HEK293T (cell line): Measurements from ENCODE around the gene ATG5.

Experiments
- CTCF ChIA-PET: fragments of 350-600 bp; formaldehyde crosslinking; extraction: SDS; loops from one replicate; lab custom pipeline; 2021; ENCODE audit warnings: antibody characterized with exemption, inconsistent platforms; lab: Yijun Ruan, JAX
- POLR2A ChIA-PET: fragments of 350-600 bp; formaldehyde crosslinking; extraction: SDS; loops from one replicate; lab custom pipeline; 2020; ENCODE audit warnings: antibody characterized with exemption, inconsistent platforms; lab: Yijun Ruan, JAX
- DNase-seq: peaks from one replicate; pipeline ENCODE4 v3.0.0; 2012; ENCODE audit warnings: mixed read lengths; ENCODE audit errors: extremely low spot score
- ARNT ChIP-seq: fragments of 450-650 bp; IDR thresholded peaks from 2 replicates; pipeline ENCODE4 v1.6.1; 2017; ENCODE audit warnings: mild to moderate bottlenecking
- BHLHE40 ChIP-seq: fragments of 450-650 bp; IDR thresholded peaks from 2 replicates; pipeline ENCODE4 v1.6.1; 2016; ENCODE audit warnings: mild to moderate bottlenecking, moderate library complexity, borderline replicate concordance
- CTBP1 ChIP-seq: fragments of 450-650 bp; IDR thresholded peaks from 2 replicates; pipeline ENCODE4 v1.6.1; 2016; ENCODE audit warnings: borderline replicate concordance
- ELF4 ChIP-seq: fragments of 450-650 bp; IDR thresholded peaks from 2 replicates; pipeline ENCODE4 v1.6.1; 2017; ENCODE audit warnings: antibody characterized with exemption
- FOXA1 ChIP-seq: fragments of 450-650 bp; IDR thresholded peaks from 2 replicates; pipeline ENCODE4 v1.6.1; 2016; ENCODE audit warnings: mild to moderate bottlenecking
- FOXK2 ChIP-seq: fragments of 450-650 bp; IDR thresholded peaks from 2 replicates; pipeline ENCODE4 v1.6.1; 2016; ENCODE audit warnings: mild to moderate bottlenecking
- FOXM1 ChIP-seq: fragments of 450-650 bp; IDR thresholded peaks from 2 replicates; pipeline ENCODE4 v1.6.1; 2017; ENCODE audit warnings: mild to moderate bottlenecking, borderline replicate concordance
- HDGF ChIP-seq: fragments of 450-650 bp; IDR thresholded peaks from 2 replicates; pipeline ENCODE4 v1.6.1; 2017; ENCODE audit warnings: antibody characterized with exemption, borderline replicate concordance
- L3MBTL2 ChIP-seq: fragments of 450-650 bp; conservative IDR thresholded peaks from 2 replicates; pipeline ENCODE4 v1.6.1; 2016; ENCODE audit warnings: mild to moderate bottlenecking
- LEF1 ChIP-seq: fragments of 450-650 bp; IDR thresholded peaks from 2 replicates; pipeline ENCODE4 v1.6.1; 2017; ENCODE audit warnings: mild to moderate bottlenecking, borderline replicate concordance
- NFRKB ChIP-seq: fragments of 450-650 bp; IDR thresholded peaks from 2 replicates; pipeline ENCODE4 v1.6.1; 2016; ENCODE audit warnings: mild to moderate bottlenecking, moderate library complexity
- SP1 ChIP-seq: fragments of 450-650 bp; IDR thresholded peaks from 2 replicates; pipeline ENCODE4 v1.6.1; 2017
- SUZ12 ChIP-seq: fragments of 450-650 bp; IDR thresholded peaks from 2 replicates; pipeline ENCODE4 v1.6.1; 2016; ENCODE audit warnings: mild to moderate bottlenecking
- TARDBP ChIP-seq: fragments of 450-650 bp; IDR thresholded peaks from 2 replicates; pipeline ENCODE4 v1.6.1; 2016
- ZNF384 ChIP-seq: fragments of 450-650 bp; IDR thresholded peaks from 2 replicates; pipeline ENCODE4 v1.6.1; 2016
- TF ChIP-seq, protein P1 (sequence below): fragments of 450-650 bp; IDR thresholded peaks from 2 replicates; pipeline ENCODE4 v1.6.1; 2016

Gene ATG5

DNA sequence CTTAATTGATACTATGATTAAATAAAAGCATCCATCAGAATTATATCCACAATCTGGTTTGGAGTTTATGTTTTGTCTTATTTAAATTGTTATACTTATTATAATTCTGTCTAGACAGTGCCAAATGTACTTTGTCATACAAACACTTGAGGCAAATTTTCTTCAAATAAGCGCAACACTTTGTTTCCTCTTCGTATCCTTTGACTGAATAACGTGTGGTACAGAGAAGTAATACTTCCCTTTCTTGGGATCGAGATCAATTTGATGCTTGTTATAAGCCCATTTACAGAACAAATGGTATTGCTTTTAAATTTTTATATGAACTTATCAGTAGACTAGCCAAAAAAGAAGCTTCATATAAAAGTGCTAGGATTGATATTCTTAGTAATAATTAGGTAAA, 111.0 kb downstream of the ATG5 start:
- TF ChIP-seq ELF4: no peak
- TF ChIP-seq SUZ12: no peak
- no peak for TF ChIP-seq NFRKB
- ChIA-PET CTCF (interaction anchor here (1.0 kb wide), 1 partner anchor 8 kb away, joined by 4 read pairs; no protein-coding TSS in a partner anchor), POLR2A (no interaction called here)
- DNase-seq: no peak

- ChIA-PET CTCF (interaction anchor here (0.5 kb wide), 1 partner anchor 46 kb away, joined by 3 read pairs; no protein-coding TSS in a partner anchor), POLR2A (no interaction called here)
Observed at GRCh38 chr6:106213660-106214289, 111.8 kb downstream of the ATG5 start.

DNA sequence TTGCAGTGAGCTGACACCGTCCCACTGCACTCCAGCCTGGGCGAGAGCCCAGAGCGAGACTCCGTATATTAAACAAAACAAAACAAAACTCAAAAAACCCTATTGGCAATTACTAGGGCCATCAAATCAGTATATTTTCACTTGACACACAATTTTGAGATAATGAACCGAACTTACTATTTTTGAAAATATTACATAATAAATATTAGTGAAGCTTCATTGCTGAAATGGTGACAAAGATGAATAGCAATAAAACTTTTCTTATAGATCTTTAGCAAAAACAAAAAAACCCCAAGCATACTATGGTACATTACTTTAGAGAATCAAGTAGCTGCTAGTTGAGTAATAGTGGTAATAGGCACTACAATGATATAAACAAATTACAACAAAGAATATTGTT, 113.0 kb downstream of the ATG5 start:
- ChIA-PET POLR2A (no interaction called here), CTCF (interaction anchor here (1.2 kb wide), 1 partner anchor 11 kb away, joined by 3 read pairs; no protein-coding TSS in a partner anchor)
- DNase-seq: no peak
- TF ChIP-seq ELF4: no peak
- TF ChIP-seq TARDBP: no peak

More at GRCh38 chr6:106213660-106214289, 111.8 kb downstream of the ATG5 start:
- no peak for DNase-seq
- TF ChIP-seq NFRKB (no peak), L3MBTL2 (no peak), SP1 (no peak), LEF1 (no peak), BHLHE40 (no peak), ZNF384 (no peak), SUZ12 (no peak), TARDBP (no peak), FOXM1 (no peak), CTBP1 (no peak), FOXK2 (no peak), ELF4 (no peak), HDGF (no peak), ARNT (no peak), FOXA1 (no peak)
- TF ChIP-seq, protein P1, sequence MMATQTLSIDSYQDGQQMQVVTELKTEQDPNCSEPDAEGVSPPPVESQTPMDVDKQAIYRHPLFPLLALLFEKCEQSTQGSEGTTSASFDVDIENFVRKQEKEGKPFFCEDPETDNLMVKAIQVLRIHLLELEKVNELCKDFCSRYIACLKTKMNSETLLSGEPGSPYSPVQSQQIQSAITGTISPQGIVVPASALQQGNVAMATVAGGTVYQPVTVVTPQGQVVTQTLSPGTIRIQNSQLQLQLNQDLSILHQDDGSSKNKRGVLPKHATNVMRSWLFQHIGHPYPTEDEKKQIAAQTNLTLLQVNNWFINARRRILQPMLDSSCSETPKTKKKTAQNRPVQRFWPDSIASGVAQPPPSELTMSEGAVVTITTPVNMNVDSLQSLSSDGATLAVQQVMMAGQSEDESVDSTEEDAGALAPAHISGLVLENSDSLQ: no peak

DNA sequence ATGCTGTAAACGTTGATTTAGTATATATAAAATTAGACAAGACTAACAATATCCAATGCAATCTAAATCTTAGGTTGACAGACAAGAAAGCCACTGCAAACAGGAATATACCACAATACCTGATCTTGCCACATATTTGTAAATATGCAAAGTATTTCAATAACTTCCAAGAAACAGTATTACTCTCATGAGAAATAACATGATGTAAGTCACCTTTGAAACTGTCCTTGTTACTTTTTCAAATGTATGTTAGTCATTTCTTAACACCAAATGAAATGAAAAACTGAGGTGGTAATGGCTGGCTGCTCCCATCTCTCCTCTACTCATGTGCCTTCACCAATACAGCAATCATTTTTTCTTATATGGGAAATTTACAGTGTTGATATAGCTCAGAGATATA, 118.7 kb downstream of the ATG5 start:
- ChIA-PET POLR2A (no interaction called here), CTCF (no interaction called here)
- DNase-seq: no peak
- TF ChIP-seq CTBP1 (no peak), FOXK2 (no peak), ELF4 (no peak), ZNF384 (no peak), LEF1 (no peak), NFRKB (no peak), SP1 (no peak), BHLHE40 (no peak), FOXM1 (no peak), SUZ12 (no peak), ARNT (no peak), HDGF (no peak), L3MBTL2 (no peak), FOXA1 (no peak), TARDBP (no peak)
- TF ChIP-seq, protein P1: no peak

- no peak for DNase-seq
- ChIA-PET POLR2A (no interaction called here), CTCF (interaction anchor here (0.6 kb wide), 1 partner anchor 31 kb away, joined by 3 read pairs; no protein-coding TSS in a partner anchor)
- TF ChIP-seq SP1 (no peak), TARDBP (no peak), ARNT (no peak), SUZ12 (no peak), FOXK2 (no peak), NFRKB (no peak)
Observed at GRCh38 chr6:106204961-106205360, 120.6 kb downstream of the ATG5 start.

DNA sequence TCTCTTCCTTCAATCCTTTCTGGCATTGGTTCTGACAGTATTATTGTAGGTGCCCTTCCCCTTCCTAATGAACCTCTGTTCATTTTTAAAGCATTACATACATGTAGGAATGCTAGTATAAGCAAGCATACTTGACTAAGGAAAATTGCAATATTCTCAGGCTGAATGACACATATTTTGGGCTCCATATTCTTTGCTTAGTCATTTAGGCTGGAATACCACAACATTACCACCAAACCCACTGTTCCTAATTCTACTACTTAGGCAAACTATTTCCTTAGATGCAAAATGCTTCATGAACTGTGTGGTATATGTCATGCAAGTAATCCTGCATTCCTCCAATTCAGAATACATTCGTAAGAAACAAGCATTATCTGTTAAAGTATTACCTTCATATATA, 125.6 kb downstream of the ATG5 start:
- TF ChIP-seq, protein P1: no peak
- no peak for TF ChIP-seq LEF1
- TF ChIP-seq BHLHE40: no peak
- no peak for TF ChIP-seq ZNF384
- TF ChIP-seq FOXK2: no peak
- no peak for TF ChIP-seq FOXA1
- no peak for TF ChIP-seq TARDBP
- no peak for TF ChIP-seq CTBP1
- no peak for TF ChIP-seq SUZ12
- no peak for TF ChIP-seq SP1
- no peak for TF ChIP-seq ELF4
- no peak for TF ChIP-seq HDGF
- TF ChIP-seq FOXM1: no peak
- TF ChIP-seq NFRKB: no peak
- TF ChIP-seq L3MBTL2: no peak
- TF ChIP-seq ARNT: no peak
- CTCF ChIA-PET: no interaction called here
- DNase-seq: no peak
- POLR2A ChIA-PET: no interaction called here

GRCh38 chr6:106199331-106199730, 126.2 kb downstream of the ATG5 start:
- no peak for DNase-seq
- TF ChIP-seq TARDBP: no peak
- TF ChIP-seq, protein P1: no peak
- TF ChIP-seq BHLHE40: no peak
- no peak for TF ChIP-seq FOXM1
- TF ChIP-seq FOXK2: no peak
- no peak for TF ChIP-seq L3MBTL2
- TF ChIP-seq ELF4: no peak
- TF ChIP-seq SP1: no peak
- no peak for TF ChIP-seq FOXA1
- TF ChIP-seq LEF1: no peak
- no peak for TF ChIP-seq SUZ12
- TF ChIP-seq ARNT: no peak
- TF ChIP-seq NFRKB: no peak
- no peak for TF ChIP-seq ZNF384
- no peak for TF ChIP-seq HDGF
- TF ChIP-seq CTBP1: no peak
- POLR2A ChIA-PET: no interaction called here
- CTCF ChIA-PET: no interaction called here
